Tibial artery (tissue), 4 donors: Measurements from ENCODE around the gene ROR2.

ENCODE experiments used
- DNase-seq, 2 donors: peaks; one replicate each; pipeline ENCODE4 v3.0.0-alpha.2; 2019
- H3K27ac ChIP-seq, 2 donors: fragments of 200-600 bp; sonication (generic) in 1 of 2; 1 replicate in 1 of 2; 2 replicates in 1 of 2; pipeline ENCODE4 v1.5.1; 2018 to 2019; ENCODE audit warnings: mild to moderate bottlenecking in 1 of 2
- H3K27me3 ChIP-seq, 2 donors: fragments of 200-600 bp; sonication (generic) in 1 of 2; one replicate each; pipeline versions ENCODE4 v1.5.1 to v1.6.0; 2016 to 2019
- H3K36me3 ChIP-seq, 3 donors: fragments of 200-600 bp; sonication (generic) in 2 of 3; one replicate each; pipeline ENCODE4 v1.5.1; 2016 to 2019; ENCODE audit warnings: mild to moderate bottlenecking in 2 of 3
- H3K4me1 ChIP-seq, 4 donors: fragments of 200-600 bp; sonication (generic) in 2 of 4; 1 replicate in 3 of 4; 2 replicates in 1 of 4; pipeline ENCODE4 v1.5.1; 2016 to 2019
- H3K4me3 ChIP-seq, 2 donors: fragments of 200-600 bp; sonication (generic) in 1 of 2; 1 replicate in 1 of 2; 2 replicates in 1 of 2; pipeline ENCODE4 v1.5.1; 2018 to 2019; ENCODE audit warnings: mild to moderate bottlenecking in 2 of 2
- H3K9me3 ChIP-seq, 3 donors: fragments of 200-600 bp; sonication (generic) in 1 of 3; one replicate each; pipeline ENCODE4 v1.5.1; 2016 to 2019
- intact Hi-C: fragments of 100-400 bp; cut with DNase I; formaldehyde crosslinking; loops from one replicate; pipeline ENCODE4 v1.15.0; 2023; ENCODE audit warnings: low total_unique reads
- TF ChIP-seq, protein P1 (sequence below), 2 experiments: fragments of 200-600 bp in 1 of 2; fragments of 450-650 bp in 1 of 2; IDR thresholded peaks; one replicate each; pipeline ENCODE4 v1.5.1; 2017 to 2019; ENCODE audit warnings: antibody characterized with exemption in 2 of 2, mild to moderate bottlenecking in 1 of 2, moderate library complexity in 1 of 2

Gene ROR2

DNA sequence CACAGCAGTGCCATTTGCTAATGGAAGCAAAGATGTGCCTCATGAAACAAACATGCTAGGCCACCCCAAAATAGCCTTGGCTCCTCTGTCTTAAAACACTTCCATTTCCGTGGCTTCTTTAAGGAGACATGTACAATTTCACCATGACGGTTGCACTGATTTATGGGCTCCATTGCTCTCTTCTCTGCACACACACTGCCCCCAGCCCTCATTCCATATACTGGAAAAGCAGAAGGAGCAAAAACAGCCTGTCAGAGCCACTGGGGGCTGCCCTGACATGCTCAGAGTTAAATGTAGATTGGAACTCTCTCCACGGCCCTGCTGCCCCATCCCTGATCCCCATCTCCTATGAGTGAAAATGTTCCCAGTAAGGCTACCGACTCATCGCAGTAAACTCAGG lies 114.8 kb downstream of the ROR2 start:
- Histone ChIP-seq H3K27me3 (peaks cover 0 to 7% of the 10 kb centered on the region in 2 donors), H3K4me3 (no peak overlapping the region), H3K4me1 (peaks cover 0 to 10% (median 0%) of the 10 kb centered on the region in 4 donors), H3K9me3 (no peaks in the 10 kb centered on the region), H3K27ac (no peak overlapping the region), H3K36me3 (no peaks in the 10 kb centered on the region)
- intact Hi-C loops: no loop called here
- DNase-seq: no peak
- TF ChIP-seq, protein P1, sequence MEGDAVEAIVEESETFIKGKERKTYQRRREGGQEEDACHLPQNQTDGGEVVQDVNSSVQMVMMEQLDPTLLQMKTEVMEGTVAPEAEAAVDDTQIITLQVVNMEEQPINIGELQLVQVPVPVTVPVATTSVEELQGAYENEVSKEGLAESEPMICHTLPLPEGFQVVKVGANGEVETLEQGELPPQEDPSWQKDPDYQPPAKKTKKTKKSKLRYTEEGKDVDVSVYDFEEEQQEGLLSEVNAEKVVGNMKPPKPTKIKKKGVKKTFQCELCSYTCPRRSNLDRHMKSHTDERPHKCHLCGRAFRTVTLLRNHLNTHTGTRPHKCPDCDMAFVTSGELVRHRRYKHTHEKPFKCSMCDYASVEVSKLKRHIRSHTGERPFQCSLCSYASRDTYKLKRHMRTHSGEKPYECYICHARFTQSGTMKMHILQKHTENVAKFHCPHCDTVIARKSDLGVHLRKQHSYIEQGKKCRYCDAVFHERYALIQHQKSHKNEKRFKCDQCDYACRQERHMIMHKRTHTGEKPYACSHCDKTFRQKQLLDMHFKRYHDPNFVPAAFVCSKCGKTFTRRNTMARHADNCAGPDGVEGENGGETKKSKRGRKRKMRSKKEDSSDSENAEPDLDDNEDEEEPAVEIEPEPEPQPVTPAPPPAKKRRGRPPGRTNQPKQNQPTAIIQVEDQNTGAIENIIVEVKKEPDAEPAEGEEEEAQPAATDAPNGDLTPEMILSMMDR (IDR thresholded peaks at IDR 0.05): no peak

DNA sequence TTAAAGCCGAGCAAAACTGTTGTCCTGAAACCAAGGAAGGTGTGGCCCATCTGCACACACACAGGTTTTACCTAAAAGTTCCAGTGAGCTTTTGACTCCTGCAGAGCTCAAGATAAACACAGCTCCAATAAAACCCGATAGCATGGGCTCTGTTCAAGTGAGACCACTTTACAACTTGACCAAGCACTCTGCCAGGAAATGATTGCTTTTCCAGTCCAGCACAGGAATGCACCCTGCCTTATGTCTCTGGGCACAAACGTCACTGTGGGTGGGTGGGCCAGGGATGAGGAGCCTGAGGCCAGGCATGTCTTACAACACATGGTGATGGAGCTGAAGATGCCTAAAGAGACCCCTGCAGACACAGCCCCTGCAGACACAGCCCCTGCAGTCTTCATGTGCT lies 115.3 kb downstream of the ROR2 start:
- no peaks in the 10 kb centered on the region for H3K9me3 ChIP-seq
- H3K36me3 ChIP-seq: no peaks in the 10 kb centered on the region
- H3K4me1 ChIP-seq: peaks cover 0 to 10% (median 0%) of the 10 kb centered on the region in 4 donors
- no peak for DNase-seq
- intact Hi-C loops: no loop called here
- H3K27me3 ChIP-seq: peaks cover 0 to 7% of the 10 kb centered on the region in 2 donors
- TF ChIP-seq, protein P1 (IDR thresholded peaks at IDR 0.05): no peak
- no peak overlapping the region for H3K27ac ChIP-seq
- H3K4me3 ChIP-seq: no peak overlapping the region

DNA sequence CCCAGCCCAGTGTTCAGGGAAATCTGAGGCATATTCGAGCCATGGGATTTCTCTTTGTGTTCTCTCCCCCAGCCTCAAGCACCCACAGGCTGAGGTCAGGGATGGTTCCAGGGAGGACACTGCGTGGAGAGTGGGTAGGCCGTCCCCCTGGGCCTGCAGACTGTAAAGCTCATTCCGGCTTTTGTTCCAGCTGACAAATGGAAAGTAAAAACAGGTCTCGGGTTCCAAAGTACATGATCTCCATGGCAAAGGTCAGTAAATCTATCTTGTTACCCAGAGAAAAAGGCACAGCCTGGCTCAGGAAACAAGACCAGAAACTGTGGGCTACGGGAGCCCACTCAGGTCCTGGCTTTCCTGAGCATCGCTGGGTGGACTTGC lies 116.2 kb downstream of the ROR2 start:
- DNase-seq: no peak
- no peaks in the 10 kb centered on the region for H3K36me3 ChIP-seq
- H3K4me3 ChIP-seq: no peak overlapping the region
- no peaks in the 10 kb centered on the region for H3K9me3 ChIP-seq
- peaks cover 0 to 10% (median 0%) of the 10 kb centered on the region in 4 donors for H3K4me1 ChIP-seq
- H3K27ac ChIP-seq: no peak overlapping the region
- intact Hi-C loops: no loop called here
- TF ChIP-seq, protein P1 (IDR thresholded peaks at IDR 0.05): no peak
- H3K27me3 ChIP-seq: peaks cover 0 to 7% of the 10 kb centered on the region in 2 donors

DNA sequence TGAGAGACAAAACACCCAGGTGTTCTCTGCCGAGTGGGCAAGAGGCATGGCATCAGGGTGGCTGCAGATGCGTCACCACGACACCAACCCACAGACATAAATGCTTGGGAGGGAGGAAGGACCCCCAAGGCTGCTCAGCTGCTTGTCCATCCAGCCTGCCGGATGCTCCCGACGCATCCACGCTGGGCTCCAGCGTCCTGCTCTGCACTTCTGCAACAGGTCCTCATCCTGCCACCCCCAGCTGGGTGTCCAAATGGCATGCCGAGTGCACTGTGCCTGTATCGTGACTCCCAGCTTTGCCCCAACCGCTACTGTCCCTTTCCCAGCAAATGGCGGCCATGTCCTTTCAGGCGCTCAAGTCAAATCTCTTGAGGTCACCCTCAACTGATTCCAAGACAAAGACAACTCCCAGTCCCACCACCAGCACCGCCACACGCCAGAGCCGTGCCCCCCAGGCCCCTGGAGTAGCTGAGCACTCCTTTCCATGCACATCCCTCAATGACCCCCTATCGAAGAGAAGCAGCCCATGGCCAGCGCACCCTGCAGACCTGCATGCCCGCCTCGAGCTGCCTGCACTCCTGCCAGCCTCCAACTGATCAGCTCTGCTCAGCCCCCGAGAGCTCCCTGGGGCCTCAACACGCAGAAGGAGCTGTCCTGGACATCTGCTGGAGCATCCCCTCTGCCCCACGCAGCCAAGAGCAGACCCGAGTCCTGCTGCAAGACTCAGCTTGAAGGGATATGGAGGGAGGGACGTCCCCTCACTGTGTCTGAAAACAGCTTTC lies 116.7 kb downstream of the ROR2 start:
- no peaks in the 10 kb centered on the region for H3K36me3 ChIP-seq
- peaks cover 0 to 7% of the 10 kb centered on the region in 2 donors for H3K27me3 ChIP-seq
- H3K4me1 ChIP-seq: peaks cover 0 to 7% (median 0%) of the 10 kb centered on the region in 4 donors
- H3K4me3 ChIP-seq: no peak overlapping the region
- intact Hi-C loops: no loop called here
- H3K9me3 ChIP-seq: no peaks in the 10 kb centered on the region
- TF ChIP-seq, protein P1 (IDR thresholded peaks at IDR 0.05): no peak
- DNase-seq: peak in 1 of 2 donors; percentile 56
- no peak overlapping the region for H3K27ac ChIP-seq

DNA sequence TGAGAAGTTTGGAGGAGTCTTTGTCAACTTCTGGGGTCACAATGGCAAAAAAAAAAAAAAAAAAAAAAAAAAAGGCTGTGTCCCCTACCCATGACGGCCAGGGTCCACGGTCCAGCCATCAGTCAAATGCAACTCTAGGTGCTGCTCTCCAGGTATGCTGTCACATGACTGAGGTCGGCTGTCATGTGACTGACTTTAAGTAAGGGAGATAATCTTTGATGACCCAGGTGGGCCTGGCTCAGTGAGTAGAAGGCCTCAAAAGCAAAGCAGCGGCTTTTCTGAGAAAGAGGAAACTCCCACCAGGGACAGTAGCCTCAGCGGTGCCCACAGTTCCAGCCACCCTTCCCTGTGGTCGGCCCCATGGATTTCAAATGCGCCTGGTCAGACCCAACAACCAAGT lies 117.7 kb downstream of the ROR2 start:
- intact Hi-C loops: no loop called here
- peaks cover 0 to 7% of the 10 kb centered on the region in 2 donors for H3K27me3 ChIP-seq
- H3K4me1 ChIP-seq: no peaks in the 10 kb centered on the region
- H3K27ac ChIP-seq: no peak overlapping the region
- H3K4me3 ChIP-seq: no peak overlapping the region
- H3K36me3 ChIP-seq: no peaks in the 10 kb centered on the region
- TF ChIP-seq, protein P1 (IDR thresholded peaks at IDR 0.05): no peak
- DNase-seq: peak in 1 of 2 donors; percentile 24
- no peaks in the 10 kb centered on the region for H3K9me3 ChIP-seq
